Measurements from ENCODE around the gene PRPH. TPM values are rescaled to one million over a fixed set of nuclear protein-coding genes. Genes with fewer than 3 reads are reported as not detected.
A peak's percentile ranks its signal among the peaks of the same experiment; 100 is the strongest.

PRPH gene
- total and polyA plus RNA-seq, 2 of the 13 experiments (the other 11 are each of a cell fraction or from before 2014, with no cell fraction given): 0.12 TPM; not detected in 1

DNA sequence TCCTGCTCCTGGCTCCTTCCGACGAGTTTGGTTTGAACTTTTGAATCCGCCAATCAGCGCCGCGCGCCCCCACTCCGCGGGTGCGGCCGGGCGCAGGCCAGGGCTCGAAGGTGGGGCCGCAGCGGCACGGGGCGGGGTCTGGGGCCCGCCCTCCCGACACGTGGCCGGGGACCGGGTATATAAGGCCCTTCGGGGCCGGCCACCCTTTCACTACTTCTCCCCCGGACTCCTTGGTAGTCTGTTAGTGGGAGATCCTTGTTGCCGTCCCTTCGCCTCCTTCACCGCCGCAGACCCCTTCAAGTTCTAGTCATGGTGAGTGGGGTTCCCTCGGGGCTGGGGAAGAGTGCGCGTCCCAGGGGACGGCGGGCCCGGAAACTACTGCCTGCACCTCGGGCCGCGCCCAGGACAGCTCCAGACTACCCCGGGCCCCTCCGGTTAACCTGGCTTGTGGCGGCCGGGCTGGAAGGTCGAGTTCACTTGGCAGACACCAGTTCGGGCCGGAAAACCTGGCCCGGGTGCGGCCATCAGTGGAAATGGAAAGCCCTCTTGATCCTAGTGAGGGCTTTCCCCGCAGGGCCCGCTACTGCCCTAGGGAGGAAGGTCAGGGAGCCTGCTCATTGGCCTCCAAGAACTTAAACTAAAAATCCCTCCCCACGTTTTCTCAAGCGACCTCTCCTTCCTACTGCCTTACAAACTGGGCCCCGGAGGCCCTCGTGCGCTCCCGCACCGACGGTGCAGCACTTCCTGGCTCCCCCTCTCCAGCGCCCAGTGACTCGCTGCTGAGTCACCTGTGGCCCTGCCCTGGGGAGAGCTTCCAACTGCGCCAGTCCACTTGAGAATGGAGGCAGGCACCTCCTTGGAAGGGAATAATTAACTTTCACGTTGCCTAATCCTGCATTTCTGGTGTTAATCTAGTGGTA is 29.8 kb upstream of the PRPH start, which contains the start of gene TUBA1C (continued):
- TF ChIP-seq SIX1 (CRISPR knock-in tag; IDR thresholded peaks at IDR 0.05; ENCODE audit: borderline replicate concordance) (no peak), ZFP37 (CRISPR knock-in tag; IDR thresholded peaks at IDR 0.05; ENCODE audit: borderline replicate concordance) (0 out of 2 replicates have a peak, but pooled peaks have one; percentile 69), SOX13 (IDR thresholded peaks at IDR 0.05) (peak; percentile 9; the same call in 1 of the 2 replicates), SOX13 (CRISPR knock-in tag; conservative IDR thresholded peaks at IDR 0.05 in 1 of 2, IDR thresholded peaks at IDR 0.05 in 1 of 2) (no peak), TARDBP (CRISPR knock-in tag; IDR thresholded peaks at IDR 0.05) (peak; percentile 53), ISL2 (CRISPR knock-in tag; IDR thresholded peaks at IDR 0.05) (peak; percentile 66; the same call in 1 of the 2 replicates), ZNF777 (CRISPR knock-in tag; IDR thresholded peaks at IDR 0.05) (peak; percentile 78), ONECUT2 (CRISPR knock-in tag; IDR thresholded peaks at IDR 0.05) (peak; percentile 27; the same call in 1 of the 2 replicates), ATF7-NPFF (CRISPR knock-in tag; IDR thresholded peaks at IDR 0.05; ENCODE audit: low read depth) (peak; percentile 97), MAF1 (CRISPR knock-in tag; IDR thresholded peaks at IDR 0.05; ENCODE audit: borderline replicate concordance) (peak; percentile 72; the same call in 1 of the 2 replicates), MIER2 (CRISPR knock-in tag; IDR thresholded peaks at IDR 0.05) (peak; percentile 18; the same call in 1 of the 2 replicates), ZFP36L1 (CRISPR knock-in tag; IDR thresholded peaks at IDR 0.05) (peak; percentile 72; the same call in 1 of the 2 replicates), ZNF7 (CRISPR knock-in tag; IDR thresholded peaks at IDR 0.05) (no peak), ZZZ3 (CRISPR knock-in tag; IDR thresholded peaks at IDR 0.05; ENCODE audit: borderline replicate concordance) (0 out of 2 replicates have a peak, but pooled peaks have one; percentile 69), ZNF335 (CRISPR knock-in tag; IDR thresholded peaks at IDR 0.05) (0 out of 2 replicates have a peak, but pooled peaks have one; percentile 25), GATAD1 (CRISPR knock-in tag; IDR thresholded peaks at IDR 0.05) (0 out of 2 replicates have a peak, but pooled peaks have one; percentile 38), ASH2L (IDR thresholded peaks at IDR 0.05; ENCODE audit: insufficient read length, low read depth, low read length) (peak; percentile 33)
- TF ChIP-seq, protein P1, sequence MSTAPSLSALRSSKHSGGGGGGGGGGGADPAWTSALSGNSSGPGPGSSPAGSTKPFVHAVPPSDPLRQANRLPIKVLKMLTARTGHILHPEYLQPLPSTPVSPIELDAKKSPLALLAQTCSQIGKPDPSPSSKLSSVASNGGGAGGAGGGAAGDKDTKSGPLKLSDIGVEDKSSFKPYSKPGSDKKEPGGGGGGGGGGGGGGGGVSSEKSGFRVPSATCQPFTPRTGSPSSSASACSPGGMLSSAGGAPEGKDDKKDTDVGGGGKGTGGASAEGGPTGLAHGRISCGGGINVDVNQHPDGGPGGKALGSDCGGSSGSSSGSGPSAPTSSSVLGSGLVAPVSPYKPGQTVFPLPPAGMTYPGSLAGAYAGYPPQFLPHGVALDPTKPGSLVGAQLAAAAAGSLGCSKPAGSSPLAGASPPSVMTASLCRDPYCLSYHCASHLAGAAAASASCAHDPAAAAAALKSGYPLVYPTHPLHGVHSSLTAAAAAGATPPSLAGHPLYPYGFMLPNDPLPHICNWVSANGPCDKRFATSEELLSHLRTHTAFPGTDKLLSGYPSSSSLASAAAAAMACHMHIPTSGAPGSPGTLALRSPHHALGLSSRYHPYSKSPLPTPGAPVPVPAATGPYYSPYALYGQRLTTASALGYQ (CRISPR knock-in tag; IDR thresholded peaks at IDR 0.05): peak; percentile 69
- TF ChIP-seq, protein P2, sequence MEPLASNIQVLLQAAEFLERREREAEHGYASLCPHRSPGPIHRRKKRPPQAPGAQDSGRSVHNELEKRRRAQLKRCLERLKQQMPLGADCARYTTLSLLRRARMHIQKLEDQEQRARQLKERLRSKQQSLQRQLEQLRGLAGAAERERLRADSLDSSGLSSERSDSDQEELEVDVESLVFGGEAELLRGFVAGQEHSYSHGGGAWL (CRISPR knock-in tag; IDR thresholded peaks at IDR 0.05): peak; percentile 67; the same call in 1 of the 2 replicates
- TF ChIP-seq, protein P3, sequence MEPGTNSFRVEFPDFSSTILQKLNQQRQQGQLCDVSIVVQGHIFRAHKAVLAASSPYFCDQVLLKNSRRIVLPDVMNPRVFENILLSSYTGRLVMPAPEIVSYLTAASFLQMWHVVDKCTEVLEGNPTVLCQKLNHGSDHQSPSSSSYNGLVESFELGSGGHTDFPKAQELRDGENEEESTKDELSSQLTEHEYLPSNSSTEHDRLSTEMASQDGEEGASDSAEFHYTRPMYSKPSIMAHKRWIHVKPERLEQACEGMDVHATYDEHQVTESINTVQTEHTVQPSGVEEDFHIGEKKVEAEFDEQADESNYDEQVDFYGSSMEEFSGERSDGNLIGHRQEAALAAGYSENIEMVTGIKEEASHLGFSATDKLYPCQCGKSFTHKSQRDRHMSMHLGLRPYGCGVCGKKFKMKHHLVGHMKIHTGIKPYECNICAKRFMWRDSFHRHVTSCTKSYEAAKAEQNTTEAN (CRISPR knock-in tag; conservative IDR thresholded peaks at IDR 0.05): peak; percentile 71; the same call in 1 of the 2 replicates
- TF ChIP-seq, protein P4, sequence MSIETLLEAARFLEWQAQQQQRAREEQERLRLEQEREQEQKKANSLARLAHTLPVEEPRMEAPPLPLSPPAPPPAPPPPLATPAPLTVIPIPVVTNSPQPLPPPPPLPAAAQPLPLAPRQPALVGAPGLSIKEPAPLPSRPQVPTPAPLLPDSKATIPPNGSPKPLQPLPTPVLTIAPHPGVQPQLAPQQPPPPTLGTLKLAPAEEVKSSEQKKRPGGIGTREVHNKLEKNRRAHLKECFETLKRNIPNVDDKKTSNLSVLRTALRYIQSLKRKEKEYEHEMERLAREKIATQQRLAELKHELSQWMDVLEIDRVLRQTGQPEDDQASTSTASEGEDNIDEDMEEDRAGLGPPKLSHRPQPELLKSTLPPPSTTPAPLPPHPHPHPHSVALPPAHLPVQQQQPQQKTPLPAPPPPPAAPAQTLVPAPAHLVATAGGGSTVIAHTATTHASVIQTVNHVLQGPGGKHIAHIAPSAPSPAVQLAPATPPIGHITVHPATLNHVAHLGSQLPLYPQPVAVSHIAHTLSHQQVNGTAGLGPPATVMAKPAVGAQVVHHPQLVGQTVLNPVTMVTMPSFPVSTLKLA (IDR thresholded peaks at IDR 0.05): peak; percentile 65
- TF ChIP-seq, protein P5, sequence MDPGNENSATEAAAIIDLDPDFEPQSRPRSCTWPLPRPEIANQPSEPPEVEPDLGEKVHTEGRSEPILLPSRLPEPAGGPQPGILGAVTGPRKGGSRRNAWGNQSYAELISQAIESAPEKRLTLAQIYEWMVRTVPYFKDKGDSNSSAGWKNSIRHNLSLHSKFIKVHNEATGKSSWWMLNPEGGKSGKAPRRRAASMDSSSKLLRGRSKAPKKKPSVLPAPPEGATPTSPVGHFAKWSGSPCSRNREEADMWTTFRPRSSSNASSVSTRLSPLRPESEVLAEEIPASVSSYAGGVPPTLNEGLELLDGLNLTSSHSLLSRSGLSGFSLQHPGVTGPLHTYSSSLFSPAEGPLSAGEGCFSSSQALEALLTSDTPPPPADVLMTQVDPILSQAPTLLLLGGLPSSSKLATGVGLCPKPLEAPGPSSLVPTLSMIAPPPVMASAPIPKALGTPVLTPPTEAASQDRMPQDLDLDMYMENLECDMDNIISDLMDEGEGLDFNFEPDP (CRISPR knock-in tag; conservative IDR thresholded peaks at IDR 0.05): peak; percentile 97; the same call in 1 of the 2 replicates

Data from HepG2 (cell line).